HL-60 (cell line): ENCODE results near the gene EEPD1.

Experiments
- CTCF ChIP-seq: IDR thresholded peaks from one replicate; pipeline ENCODE4 v1.5.1; 2011; ENCODE audit warnings: low read length, control low read depth, inconsistent platforms; ENCODE audit not compliant: insufficient read depth
- POLR2AphosphoS5 ChIP-seq: IDR thresholded peaks from 2 replicates; pipeline ENCODE4 v1.6.1; 2012; ENCODE audit warnings: low read depth
- SPI1 ChIP-seq: IDR thresholded peaks from 2 replicates; pipeline ENCODE4 v1.6.1; 2012; ENCODE audit warnings: low read depth, mild to moderate bottlenecking, borderline replicate concordance

DNA sequence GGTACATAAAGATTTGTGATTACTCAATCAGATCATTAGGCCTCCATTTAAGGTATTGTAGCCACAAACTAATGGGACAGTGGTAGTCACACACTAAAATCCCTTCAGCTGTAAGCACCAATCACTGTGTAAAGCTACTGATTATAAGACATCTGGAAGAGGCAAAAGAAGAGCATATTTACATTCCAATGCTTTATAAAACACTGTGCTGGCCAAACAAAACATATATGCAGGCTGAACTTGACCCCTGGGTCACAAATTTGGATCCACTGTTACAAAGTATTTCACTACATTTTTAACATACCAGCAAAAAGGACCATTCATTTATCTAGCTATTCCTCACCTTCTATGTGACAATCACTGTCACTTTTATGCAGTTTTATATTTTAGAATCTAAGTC is 195.2 kb downstream of the EEPD1 start:
- TF ChIP-seq CTCF (no peak), POLR2AphosphoS5 (no peak), SPI1 (no peak)
